GM20000 (cell line): ENCODE measurements around the gene PRKCH.
A peak's percentile ranks its signal among the peaks of the same experiment; 100 is the strongest.

ENCODE experiments used
- DNase-seq: peaks from one replicate; pipeline ENCODE4 v3.0.0; 2012; ENCODE audit warnings: low spot score
- CTCF ChIP-seq: IDR thresholded peaks from 2 replicates; pipeline ENCODE4 v1.5.1; 2012; ENCODE audit warnings: mild to moderate bottlenecking, control low read depth; ENCODE audit errors: extremely low read depth, missing control alignments

The PRKCH gene

GRCh38 chr14:61493239-61493638 is 171.9 kb downstream of the PRKCH start:
- DNase-seq: no peak
- TF ChIP-seq CTCF: no peak

- no peak for DNase-seq
- TF ChIP-seq CTCF: no peak
These were observed 172.6 kb downstream of the PRKCH start for GRCh38 chr14:61494018-61494417.

GRCh38 chr14:61495809-61496208 is 174.4 kb downstream of the PRKCH start:
- no peak for TF ChIP-seq CTCF
- DNase-seq: no peak

GRCh38 chr14:61498303-61498702 is 176.9 kb downstream of the PRKCH start:
- DNase-seq: no peak
- TF ChIP-seq CTCF: no peak

- no peak for DNase-seq
- TF ChIP-seq CTCF: no peak
These were observed 177.4 kb downstream of the PRKCH start for GRCh38 chr14:61498811-61499210.

- TF ChIP-seq CTCF: no peak
- DNase-seq: no peak
These were observed 178.6 kb downstream of the PRKCH start for GRCh38 chr14:61499991-61500390.

GRCh38 chr14:61501714-61502458 is 180.5 kb downstream of the PRKCH start:
- peak; percentile 33 for DNase-seq
- TF ChIP-seq CTCF: no peak
